Measurements from ENCODE around the gene MTHFR. TPM values are rescaled to one million over a fixed set of nuclear protein-coding genes. Genes with fewer than 3 reads are reported as not detected.

MTHFR gene
- polyA plus RNA-seq, 1 of the 3 experiments (the other 2 are of a cell fraction): 5.3 TPM

- no peak for TF ChIP-seq IRF3 (IDR thresholded peaks at IDR 0.05; ENCODE audit: low read depth, low read length)
- TF ChIP-seq REST (IDR thresholded peaks at IDR 0.05; ENCODE audit: low read depth, low read length): no peak
- TF ChIP-seq GABPA (IDR thresholded peaks at IDR 0.05; ENCODE audit: low read depth): no peak
- TF ChIP-seq EP300 (IDR thresholded peaks at IDR 0.05; ENCODE audit: borderline replicate concordance in 1 of 2, low read depth in 1 of 2, low read length in 1 of 2): no peak
- no peak for TF ChIP-seq NFIC (IDR thresholded peaks at IDR 0.05; ENCODE audit: borderline replicate concordance)
- TF ChIP-seq TCF12 (IDR thresholded peaks at IDR 0.05): no peak
Observed at GRCh38 chr1:11788549-11789053, 17.2 kb downstream of the MTHFR start (continued).

GRCh38 chr1:11787804-11788436 is 17.8 kb downstream of the MTHFR start:
- Histone ChIP-seq H3K27ac (ENCODE audit: low read depth in 2 of 2, low read length in 1 of 2) (no peak overlapping the region), H3K36me3 (replicated peaks in 1 of 2; ENCODE audit: control insufficient read depth in 1 of 2, insufficient read depth in 2 of 2, low read length in 1 of 2) (peaks cover 0 to 3% of the 10 kb centered on the region in 2 experiments), H3K9ac (no peak overlapping the region), H4K20me1 (ENCODE audit: insufficient read depth) (no peaks in the 10 kb centered on the region), H2AFZ (ENCODE audit: low read depth) (no peak overlapping the region), H3F3A (replicated peaks; ENCODE audit: insufficient read depth) (peaks cover 4% of the 10 kb centered on the region), H3K4me1 (ENCODE audit: control insufficient read depth in 1 of 2, insufficient read depth in 2 of 2, low read depth in 1 of 2, low read length in 1 of 2) (peaks cover 0 to 18% of the 10 kb centered on the region in 2 experiments; a peak in 1 of 4 replicates), H3K4me2 (no peak overlapping the region), H3K9me2 (no peaks in the 10 kb centered on the region), H3K27me3 (ENCODE audit: insufficient read depth) (no peaks in the 10 kb centered on the region), H3K79me2 (ENCODE audit: insufficient read depth) (no peaks in the 10 kb centered on the region), H3K9me3 (no peaks in the 10 kb centered on the region), H3K4me3 (ENCODE audit: low read depth in 2 of 2, low read length in 1 of 2) (no peak overlapping the region)
- WGBS (ENCODE audit: low lambda C conversion rate): 74% methylated on average over 3 of the region's 14 CpGs
- ChIA-PET CTCF (interaction anchor here (1.2 to 4.7 kb wide), 4 partner anchors 9 to 750 kb away, joined by 3 to 35 read pairs (median 4); partner anchors contain the start of gene FBXO6), POLR2A (interaction anchor here (2.1 kb wide), 1 partner anchor 15 kb away, joined by 8 read pairs; no protein-coding TSS in a partner anchor)
- no peak for DNase-seq
- TF ChIP-seq NRF1 (IDR thresholded peaks at IDR 0.05; ENCODE audit: low read depth, low read length) (no peak), RXRA (IDR thresholded peaks at IDR 0.05; ENCODE audit: borderline replicate concordance, low read depth) (no peak), TEAD4 (IDR thresholded peaks at IDR 0.05; ENCODE audit: borderline replicate concordance, insufficient read depth) (no peak), GATA2 (CRISPR knock-in tag; IDR thresholded peaks at IDR 0.05) (no peak), RCOR1 (IDR thresholded peaks at IDR 0.05; ENCODE audit: low read length) (no peak), GABPA (IDR thresholded peaks at IDR 0.05; ENCODE audit: low read depth) (no peak), PBX3 (IDR thresholded peaks at IDR 0.05) (no peak), REST (IDR thresholded peaks at IDR 0.05; ENCODE audit: low read depth, low read length) (no peak), MEF2A (IDR thresholded peaks at IDR 0.05; ENCODE audit: borderline replicate concordance, low read depth) (no peak), MXI1 (IDR thresholded peaks at IDR 0.05; ENCODE audit: low read depth, low read length) (no peak), POLR2AphosphoS5 (IDR thresholded peaks at IDR 0.05; ENCODE audit: low read depth, low read length) (no peak), JUND (IDR thresholded peaks at IDR 0.05) (no peak), CHD2 (IDR thresholded peaks at IDR 0.05; ENCODE audit: low read length, partially characterized antibody) (no peak), TAF1 (IDR thresholded peaks at IDR 0.05; ENCODE audit: borderline replicate concordance, low read depth, low read length) (no peak), EZH2phosphoT487 (IDR thresholded peaks at IDR 0.05; ENCODE audit: borderline replicate concordance, low read depth) (no peak), USF2 (IDR thresholded peaks at IDR 0.05; ENCODE audit: borderline replicate concordance, low read depth, low read length) (no peak)

Measured in SK-N-SH (cell line).